NCI-H510A (cell line): ENCODE measurements around the gene RBM8A.

Experiments used
- DNase-seq: peaks from one replicate; lab custom pipeline; 2025; lab: John Stamatoyannopoulos, UW

Gene RBM8A

GRCh38 chr1:145879775-145880174, 47.5 kb downstream of the RBM8A start:
- peak; percentile 75 for DNase-seq

GRCh38 chr1:145878724-145879123, 48.6 kb downstream of the RBM8A start:
- DNase-seq = no peak

GRCh38 chr1:145877923-145878486, 49.3 kb downstream of the RBM8A start:
- no peak for DNase-seq

- no peak for DNase-seq
These were observed 52.6 kb downstream of the RBM8A start for GRCh38 chr1:145874646-145875045.

- no peak for DNase-seq
These were observed 55.0 kb downstream of the RBM8A start for GRCh38 chr1:145871994-145872924.
